ENCODE measurements around the gene TFF2.

TFF2 gene

DNA sequence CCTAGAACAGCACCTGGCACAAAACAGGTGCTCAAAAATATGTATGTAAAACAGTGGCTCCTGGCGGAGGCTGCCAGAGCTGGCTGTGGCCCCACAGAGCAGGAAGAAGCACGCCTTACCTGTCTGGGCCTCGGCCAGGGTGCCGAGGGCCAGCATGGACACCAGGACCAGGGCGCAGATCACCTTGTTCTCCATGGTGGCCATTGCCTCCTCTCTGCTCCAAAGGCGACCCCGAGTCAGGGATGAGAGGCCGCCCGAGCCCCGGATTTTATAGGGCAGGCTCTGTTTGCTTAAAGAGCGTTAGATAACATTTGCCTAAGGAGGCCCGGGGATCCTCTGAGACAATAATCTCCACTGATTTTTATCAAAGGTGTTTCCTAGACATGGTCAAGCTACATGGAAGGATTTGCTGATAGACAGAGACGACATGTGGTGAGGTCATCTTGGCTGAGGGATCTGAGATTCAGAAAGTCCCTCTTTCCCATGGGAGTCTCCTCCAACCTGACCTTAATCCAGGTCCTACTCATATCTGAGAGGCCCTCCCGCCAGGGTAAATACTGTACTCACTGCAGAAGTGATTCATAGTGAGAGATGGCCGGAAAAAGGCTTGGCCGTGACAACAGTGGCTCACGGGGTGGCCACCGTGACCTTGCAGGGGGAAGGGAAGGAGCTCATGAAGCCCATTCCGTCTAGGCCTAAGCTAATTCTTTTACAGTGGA is 15.7 kb upstream of the TFF2 start, which contains the start of gene TFF1:
TSS of gene TFF1 (minus strand) at position 244 of the 719 bp plus-strand sequence. CDS start at position 204, 40 bp downstream.
- TF ChIP-seq CTCF (IDR thresholded peaks at IDR 0.05; ENCODE audit: insufficient read depth, low read depth, low read length, missing control alignments) = no peak
- no peak for DNase-seq (ENCODE audit: low read depth)
- H3K4me3 ChIP-seq (ENCODE audit: low read depth, low read length) = no peak within 1 kb of the TSS

DNA sequence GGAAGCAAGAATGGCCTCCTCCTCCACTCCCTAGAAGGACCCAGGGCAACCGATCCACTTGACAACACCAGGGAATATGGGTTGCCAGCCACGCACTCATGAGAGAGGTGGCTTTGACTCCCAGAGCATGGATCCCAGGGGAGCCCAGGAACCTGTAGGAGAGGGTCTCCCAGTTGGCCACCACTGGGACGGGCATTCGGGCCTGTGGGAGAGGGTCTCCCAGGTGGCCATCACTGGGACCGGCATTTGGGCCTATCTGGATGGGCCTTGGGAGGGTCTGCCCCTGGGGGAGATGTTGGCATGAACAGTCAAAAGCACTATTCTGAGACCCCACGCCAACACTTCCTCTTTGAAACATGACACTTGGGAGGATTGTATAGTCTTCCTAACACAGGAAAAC is 15.0 kb upstream of the TFF2 start:
- no peak overlapping the region for H3K4me3 ChIP-seq (ENCODE audit: low read depth, low read length)
- no peak for DNase-seq (ENCODE audit: low read depth)
- TF ChIP-seq CTCF (IDR thresholded peaks at IDR 0.05; ENCODE audit: insufficient read depth, low read depth, low read length, missing control alignments) = no peak

DNA sequence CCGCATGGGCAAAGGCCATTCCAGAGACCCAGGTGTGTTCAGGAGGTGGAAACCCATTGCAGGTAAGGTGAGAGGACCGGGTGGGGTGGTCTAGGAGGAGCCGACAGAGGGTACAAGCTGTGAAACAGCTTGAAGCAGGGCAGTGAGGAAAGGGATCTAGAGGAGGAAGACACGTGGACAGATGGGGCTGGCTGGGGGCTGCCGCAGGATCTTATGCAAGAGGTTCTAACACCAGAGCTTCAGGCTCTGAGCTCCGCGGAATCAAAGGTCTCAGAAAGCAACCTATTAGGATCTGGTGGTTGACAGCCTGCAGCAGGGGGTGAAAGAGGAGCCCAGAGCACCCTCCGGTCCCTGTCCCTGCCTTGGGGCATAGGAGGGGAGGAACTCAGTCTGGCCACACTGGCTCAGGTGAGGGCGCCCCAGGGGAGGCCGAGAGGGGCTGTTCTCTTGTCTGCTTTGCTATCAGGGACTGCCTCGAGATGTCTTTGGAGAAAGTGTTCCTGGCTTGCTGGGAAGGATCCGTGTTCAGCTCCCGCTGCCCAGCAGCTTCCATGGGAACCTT is 13.6 kb upstream of the TFF2 start:
- TF ChIP-seq CTCF (IDR thresholded peaks at IDR 0.05; ENCODE audit: insufficient read depth, low read depth, low read length, missing control alignments) = no peak
- DNase-seq (ENCODE audit: low read depth) = no peak
- H3K4me3 ChIP-seq (ENCODE audit: low read depth, low read length) = no peak overlapping the region

DNA sequence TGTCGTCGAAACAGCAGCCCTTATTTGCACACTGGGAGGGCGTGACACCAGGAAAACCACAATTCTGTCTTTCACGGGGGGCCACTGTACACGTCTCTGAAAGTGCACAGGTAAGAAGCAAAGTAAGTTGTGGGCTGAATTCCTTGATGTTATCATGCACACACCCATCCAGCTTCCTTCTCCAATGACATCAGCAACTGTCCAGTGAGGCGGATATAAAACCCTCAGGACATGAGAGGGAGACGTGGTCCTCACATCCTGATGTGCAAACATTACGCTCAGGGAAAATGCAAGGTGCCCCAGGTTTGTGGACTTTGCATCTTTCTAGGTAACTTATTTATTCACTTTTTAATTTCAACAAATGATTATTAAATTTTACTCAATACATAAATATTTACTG is 12.5 kb upstream of the TFF2 start:
- no peak for DNase-seq (ENCODE audit: low read depth)
- no peak overlapping the region for H3K4me3 ChIP-seq (ENCODE audit: low read depth, low read length)
- no peak for TF ChIP-seq CTCF (IDR thresholded peaks at IDR 0.05; ENCODE audit: insufficient read depth, low read depth, low read length, missing control alignments)

DNA sequence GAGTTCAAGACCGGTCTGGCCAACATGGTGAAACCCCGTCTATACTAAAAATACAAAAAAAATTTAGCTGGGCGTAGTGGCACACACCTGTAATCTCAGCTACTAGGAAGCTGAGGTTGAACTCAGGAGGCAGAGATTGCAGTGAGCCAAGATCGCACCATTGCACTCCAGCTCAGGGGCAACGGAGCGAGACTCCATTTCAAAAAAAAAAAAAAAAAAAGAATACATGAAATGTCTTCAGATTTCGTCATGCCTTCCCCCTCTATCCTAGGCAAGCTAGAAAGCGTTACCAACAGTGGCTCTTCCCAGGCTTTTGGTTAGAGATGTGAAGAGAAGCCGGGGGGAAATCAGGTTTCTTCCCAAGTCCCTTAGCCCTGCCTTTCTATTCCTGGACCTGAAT is 11.9 kb upstream of the TFF2 start:
- DNase-seq (ENCODE audit: low read depth) = peak; percentile 41
- no peak for TF ChIP-seq CTCF (IDR thresholded peaks at IDR 0.05; ENCODE audit: insufficient read depth, low read depth, low read length, missing control alignments)
- no peak overlapping the region for H3K4me3 ChIP-seq (ENCODE audit: low read depth, low read length)

DNA sequence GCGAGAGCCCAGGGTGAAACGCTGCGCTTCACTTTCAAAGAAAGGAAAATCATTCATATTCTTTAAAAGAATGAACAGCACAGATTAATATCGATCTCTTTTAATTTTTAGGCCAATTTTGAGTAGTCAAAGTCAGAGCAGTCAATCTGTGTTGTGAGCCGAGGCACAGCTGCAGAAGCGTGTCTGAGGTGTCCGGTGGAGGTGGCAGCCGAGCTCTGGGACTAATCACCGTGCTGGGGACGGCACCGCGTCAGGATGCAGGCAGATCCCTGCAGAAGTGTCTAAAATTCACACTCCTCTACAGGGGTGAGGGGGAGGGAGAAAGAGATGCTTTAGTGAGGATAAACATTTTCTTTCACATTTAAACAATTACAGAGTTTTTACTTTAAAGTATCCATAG is 11.4 kb upstream of the TFF2 start:
- DNase-seq (ENCODE audit: low read depth) = no peak
- TF ChIP-seq CTCF (IDR thresholded peaks at IDR 0.05; ENCODE audit: insufficient read depth, low read depth, low read length, missing control alignments) = no peak
- no peak overlapping the region for H3K4me3 ChIP-seq (ENCODE audit: low read depth, low read length)

GRCh38 chr21:42361286-42361685 is 10.5 kb upstream of the TFF2 start:
- H3K4me3 ChIP-seq (ENCODE audit: low read depth, low read length) = no peak overlapping the region
- no peak for DNase-seq (ENCODE audit: low read depth)
- no peak for TF ChIP-seq CTCF (IDR thresholded peaks at IDR 0.05; ENCODE audit: insufficient read depth, low read depth, low read length, missing control alignments)

Data from GM12865 (cell line).